ENCODE measurements around the gene HPSE2. TPM values are rescaled to one million over a fixed set of nuclear protein-coding genes. Genes with fewer than 3 reads are reported as not detected.
"Not testable (repeated sequence)": the region's sequence is repeated elsewhere in the genome, so short reads cannot be mapped to it uniquely, and the experiment has no call there.

HPSE2 gene
- total RNA-seq, 2 donors from 2014 or later, result 0.76 to 2.8 TPM

DNA sequence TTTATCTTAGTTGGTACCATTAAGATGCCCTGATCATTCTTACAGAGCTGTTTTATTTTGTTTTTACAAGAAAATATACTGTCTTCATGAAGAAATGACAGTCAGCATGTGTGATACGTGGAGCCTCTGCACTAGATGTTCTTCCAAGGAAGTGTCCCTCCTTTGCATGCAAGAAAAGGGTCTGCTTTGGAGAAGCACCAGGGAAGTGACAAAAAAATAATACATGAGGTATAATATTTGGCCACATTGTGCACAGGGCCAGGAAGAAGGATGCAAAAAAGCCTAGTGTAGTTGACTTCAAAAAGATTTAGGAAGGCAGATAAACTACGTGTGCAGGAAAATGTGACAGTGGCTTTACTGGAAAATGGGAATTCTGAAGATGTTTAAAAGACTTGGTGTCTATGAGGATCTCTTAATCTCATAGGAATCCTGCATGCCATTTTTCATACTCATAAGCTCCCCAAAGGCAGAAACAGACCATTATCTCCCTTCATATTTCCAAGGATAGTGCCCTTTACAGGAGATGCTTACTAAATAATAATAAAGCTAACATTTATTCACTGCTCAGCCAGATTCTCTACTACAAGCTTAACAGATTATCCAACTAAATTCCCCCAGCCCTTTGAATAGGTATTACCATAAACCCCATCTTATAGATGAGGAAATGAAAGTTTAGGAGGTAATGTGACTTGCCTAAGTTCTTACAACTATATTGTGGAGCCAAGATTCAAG lies 284.2 kb downstream of the HPSE2 start:
- intact Hi-C loops (cut with DNase I, micrococcal nuclease), result no loop called here
- no peak for DNase-seq
- ATAC-seq, result no peak

DNA sequence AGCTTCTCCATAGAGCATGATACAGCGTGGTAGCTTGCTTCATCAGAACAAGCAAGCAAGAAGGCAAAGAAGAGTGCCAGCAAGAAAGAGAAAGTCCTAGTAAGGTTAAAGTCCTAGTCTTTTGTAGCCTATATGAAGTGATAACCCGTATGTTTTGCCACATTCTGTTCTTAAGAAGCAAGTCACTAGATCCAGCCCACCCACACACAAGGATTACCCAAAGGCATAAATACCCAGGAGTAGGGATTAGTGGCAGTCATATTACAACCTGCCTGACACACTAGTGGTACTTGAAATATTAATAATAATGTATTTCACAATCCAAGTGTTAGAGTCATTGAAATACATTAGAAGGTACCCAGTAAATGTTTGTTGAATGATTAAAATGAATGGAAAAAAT lies 285.5 kb downstream of the HPSE2 start:
- intact Hi-C loops (cut with DNase I, micrococcal nuclease), result no loop called here
- DNase-seq (no peak), ATAC-seq (no peak)

DNA sequence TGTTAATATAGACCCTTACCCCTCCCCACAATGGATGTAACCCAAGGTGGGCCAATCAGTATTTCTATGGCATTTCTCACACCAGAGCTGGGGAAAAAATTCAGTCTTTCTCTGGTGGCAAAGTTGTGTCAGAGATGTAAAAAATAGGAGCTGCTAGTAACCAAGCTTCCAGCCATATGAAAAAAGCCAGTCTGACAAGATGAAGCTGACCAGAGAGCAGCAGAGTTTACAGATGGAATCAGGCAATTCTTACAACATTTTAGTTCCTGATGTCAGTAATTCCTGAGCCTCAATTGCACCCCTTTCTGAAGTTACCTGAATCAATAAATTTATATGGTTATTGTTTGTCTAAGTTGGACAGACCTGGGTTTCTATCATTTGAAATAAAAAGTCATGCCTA lies 286.3 kb downstream of the HPSE2 start:
- DNase-seq (no peak), ATAC-seq (no peak)
- intact Hi-C loops (cut with DNase I, micrococcal nuclease), result no loop called here

- DNase-seq (no peak), ATAC-seq (no peak)
- intact Hi-C loops (cut with DNase I, micrococcal nuclease), result no loop called here
Observed at GRCh38 chr10:98943681-98944080, 292.0 kb downstream of the HPSE2 start.

GRCh38 chr10:98929709-98930108 lies 305.9 kb downstream of the HPSE2 start:
- DNase-seq, result no peak

DNA sequence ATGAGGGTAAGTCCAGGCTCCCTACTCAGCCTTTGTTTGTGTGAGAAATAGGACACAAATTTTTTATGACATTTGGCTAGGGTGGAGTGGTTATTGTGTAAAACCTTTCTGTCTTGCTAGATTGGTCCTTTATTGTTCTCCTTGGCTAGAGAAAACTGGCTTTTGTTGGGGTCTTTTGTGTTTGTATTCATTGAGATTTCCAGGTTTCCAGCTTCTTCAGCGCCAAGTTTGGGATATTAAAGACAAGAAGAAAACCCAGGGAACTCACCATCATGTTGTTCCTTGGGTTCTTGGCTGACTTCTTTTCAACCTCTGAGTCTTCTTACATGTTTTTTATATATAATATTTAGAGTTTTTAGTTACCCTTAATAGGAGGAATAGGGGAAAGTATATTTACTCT lies 310.0 kb downstream of the HPSE2 start:
- ATAC-seq, result no peak
- intact Hi-C loops (cut with DNase I, micrococcal nuclease), result no loop called here
- DNase-seq, result no peak

More at GRCh38 chr10:98929709-98930108, 305.9 kb downstream of the HPSE2 start:
- no peak for ATAC-seq
- intact Hi-C loops (cut with DNase I, micrococcal nuclease), result no loop called here

- ATAC-seq, result no peak
- DNase-seq, result no peak
- intact Hi-C loops (cut with DNase I, micrococcal nuclease), result no loop called here
Observed at GRCh38 chr10:98924526-98924925, 311.1 kb downstream of the HPSE2 start.

DNA sequence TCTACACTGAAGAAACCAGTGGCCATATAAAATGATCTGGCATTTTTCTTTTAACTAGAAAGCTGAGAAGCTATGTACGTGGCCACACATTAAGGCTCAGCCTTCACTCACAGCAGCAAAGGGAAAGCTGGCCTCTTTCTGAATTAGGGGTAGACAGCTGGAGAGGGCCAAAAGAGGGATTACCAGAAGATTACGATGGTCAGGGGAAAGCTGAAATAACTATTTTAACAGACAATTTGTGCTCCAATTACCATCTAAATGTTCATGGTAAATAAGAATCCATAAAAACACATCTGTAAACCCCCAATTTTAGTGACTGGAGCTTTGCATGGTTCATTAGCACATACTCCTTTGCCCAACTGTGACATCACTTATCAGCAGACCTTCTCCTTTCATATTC lies 314.3 kb downstream of the HPSE2 start:
- ATAC-seq, result no peak

GRCh38 chr10:98920807-98921206 lies 314.8 kb downstream of the HPSE2 start:
- intact Hi-C loops (cut with DNase I, micrococcal nuclease), result no loop called here
- DNase-seq (no peak), ATAC-seq (no peak)

More for the DNA sequence above, 314.3 kb downstream of the HPSE2 start:
- intact Hi-C loops (cut with DNase I, micrococcal nuclease), result no loop called here
- no peak for DNase-seq

GRCh38 chr10:98920360-98920759 lies 315.3 kb downstream of the HPSE2 start:
- DNase-seq (no peak), ATAC-seq (no peak)
- intact Hi-C loops (cut with DNase I, micrococcal nuclease), result no loop called here

- no peak for DNase-seq
Observed at GRCh38 chr10:98919899-98920298, 315.8 kb downstream of the HPSE2 start.

GRCh38 chr10:98917828-98918227 lies 317.8 kb downstream of the HPSE2 start:
- intact Hi-C loops (cut with DNase I, micrococcal nuclease), result no loop called here
- no peak for DNase-seq
- ATAC-seq, result no peak

More at GRCh38 chr10:98919899-98920298, 315.8 kb downstream of the HPSE2 start:
- no peak for ATAC-seq
- intact Hi-C loops (cut with DNase I, micrococcal nuclease), result no loop called here

DNA sequence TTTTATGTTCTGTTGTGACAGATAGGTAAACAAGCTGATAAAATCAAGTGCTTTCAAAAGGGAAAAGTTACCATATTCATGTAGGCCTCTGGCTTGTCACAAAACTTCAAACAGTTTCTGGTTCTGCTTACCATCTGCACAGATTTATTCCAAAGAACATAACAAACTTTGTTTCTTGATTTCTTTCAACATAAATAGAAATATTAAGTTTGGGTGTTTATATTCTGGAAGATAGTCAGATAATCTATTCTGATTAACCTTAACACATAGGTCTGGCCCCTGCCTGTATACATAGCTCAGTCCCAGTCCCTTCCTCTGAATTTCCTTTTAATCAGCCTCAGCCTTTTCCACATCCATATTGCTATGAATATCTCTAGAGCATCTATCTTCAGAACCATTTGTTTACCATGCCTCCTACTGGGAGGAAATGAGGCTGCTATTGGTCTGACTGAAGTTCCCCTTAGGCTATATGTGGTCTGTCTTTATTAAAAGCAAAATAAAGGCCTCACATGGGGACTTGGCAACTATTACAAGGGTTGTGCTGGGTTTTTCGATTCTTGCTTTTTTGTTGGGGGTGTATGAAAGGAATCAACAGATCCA lies 319.0 kb downstream of the HPSE2 start:
- no peak for ATAC-seq

DNA sequence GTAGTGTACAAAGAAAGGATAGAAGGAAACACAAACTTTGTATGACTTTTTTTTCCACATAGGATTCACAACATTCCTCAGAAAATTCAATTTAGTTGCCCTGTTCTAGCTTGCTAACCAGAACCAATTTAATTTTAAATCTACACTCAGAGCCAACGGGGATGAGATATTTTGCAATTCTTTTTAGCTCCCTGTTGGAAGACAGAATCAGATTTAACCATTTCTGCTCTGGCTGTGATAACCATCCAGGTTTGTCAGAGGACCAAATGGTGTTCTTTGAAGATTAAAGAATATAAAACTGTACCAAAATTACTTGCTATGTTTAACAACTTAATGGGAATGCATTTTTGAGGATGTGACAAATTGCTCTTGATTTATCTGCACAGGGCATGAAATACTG lies 319.7 kb downstream of the HPSE2 start:
- ATAC-seq, result no peak

More for the DNA sequence above, 319.0 kb downstream of the HPSE2 start:
- DNase-seq, result no peak
- intact Hi-C loops (cut with DNase I, micrococcal nuclease), result no loop called here

DNA sequence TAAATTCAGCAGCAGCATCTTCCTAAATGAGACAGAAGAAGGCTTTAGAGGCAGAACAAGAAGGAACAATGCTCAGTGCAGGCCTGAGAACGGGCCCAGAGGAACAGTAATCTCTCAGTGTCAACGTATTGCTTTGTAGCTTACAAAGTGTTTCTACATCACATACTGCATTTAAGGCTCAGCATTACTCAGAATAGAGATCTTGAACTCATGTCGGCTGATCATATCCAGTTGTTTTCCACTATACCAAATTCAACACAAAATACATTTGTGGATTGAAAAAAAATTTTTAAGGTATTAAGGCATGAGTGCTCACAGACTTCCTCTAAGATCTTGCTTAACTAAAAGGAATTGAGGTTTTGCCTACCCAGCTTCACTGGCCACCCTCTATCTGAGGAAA lies 325.1 kb downstream of the HPSE2 start:
- no peak for DNase-seq
- intact Hi-C loops (cut with DNase I, micrococcal nuclease), result no loop called here
- ATAC-seq, result no peak

More for the DNA sequence above, 319.7 kb downstream of the HPSE2 start:
- no peak for DNase-seq
- intact Hi-C loops (cut with DNase I, micrococcal nuclease), result no loop called here

- DNase-seq, result no peak
- intact Hi-C loops (cut with DNase I, micrococcal nuclease), result no loop called here
- ATAC-seq, result no peak
Observed at GRCh38 chr10:98910048-98910447, 325.6 kb downstream of the HPSE2 start.

DNA sequence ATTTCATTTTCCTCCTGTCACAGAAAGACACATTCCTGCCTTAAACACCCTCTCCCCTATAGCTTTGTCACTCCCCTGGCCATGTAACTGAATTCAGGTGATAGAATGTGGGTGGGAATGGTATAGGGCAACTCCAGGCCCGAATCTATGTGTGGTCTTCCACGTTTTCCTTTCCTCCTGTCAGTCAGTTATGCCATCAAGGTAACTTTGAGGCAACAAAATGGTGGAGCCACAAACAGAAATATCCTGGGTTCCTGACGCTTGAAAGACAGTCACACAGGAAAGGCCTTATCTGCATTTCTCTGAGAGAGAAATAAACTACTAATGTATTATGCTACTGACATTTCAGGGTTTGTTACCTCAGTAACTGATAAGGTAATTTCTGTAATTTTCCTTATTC lies 326.8 kb downstream of the HPSE2 start:
- no peak for ATAC-seq
- DNase-seq, result no peak
- intact Hi-C loops (cut with DNase I, micrococcal nuclease), result no loop called here

DNA sequence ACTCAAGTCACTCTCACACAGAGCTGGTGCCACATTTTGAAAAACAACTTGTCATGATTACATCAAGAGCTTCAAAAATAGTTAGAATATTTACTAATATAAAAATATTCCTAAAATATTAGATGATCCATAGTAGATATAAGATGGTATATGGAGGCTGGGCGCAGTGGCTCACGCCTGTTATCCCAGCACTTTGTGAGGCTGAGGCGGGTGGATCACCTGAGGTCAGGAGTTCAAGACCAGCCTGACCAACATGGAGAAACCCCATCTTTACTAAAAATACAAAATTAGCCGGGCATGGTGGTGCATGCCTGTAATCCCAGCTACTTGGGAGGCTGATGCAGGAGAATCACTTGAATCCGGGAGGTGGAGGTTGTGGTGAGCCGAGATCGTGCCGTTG lies 327.4 kb downstream of the HPSE2 start:
- intact Hi-C loops (cut with DNase I, micrococcal nuclease); DNase-seq; ATAC-seq: not testable (repeated sequence)

DNA sequence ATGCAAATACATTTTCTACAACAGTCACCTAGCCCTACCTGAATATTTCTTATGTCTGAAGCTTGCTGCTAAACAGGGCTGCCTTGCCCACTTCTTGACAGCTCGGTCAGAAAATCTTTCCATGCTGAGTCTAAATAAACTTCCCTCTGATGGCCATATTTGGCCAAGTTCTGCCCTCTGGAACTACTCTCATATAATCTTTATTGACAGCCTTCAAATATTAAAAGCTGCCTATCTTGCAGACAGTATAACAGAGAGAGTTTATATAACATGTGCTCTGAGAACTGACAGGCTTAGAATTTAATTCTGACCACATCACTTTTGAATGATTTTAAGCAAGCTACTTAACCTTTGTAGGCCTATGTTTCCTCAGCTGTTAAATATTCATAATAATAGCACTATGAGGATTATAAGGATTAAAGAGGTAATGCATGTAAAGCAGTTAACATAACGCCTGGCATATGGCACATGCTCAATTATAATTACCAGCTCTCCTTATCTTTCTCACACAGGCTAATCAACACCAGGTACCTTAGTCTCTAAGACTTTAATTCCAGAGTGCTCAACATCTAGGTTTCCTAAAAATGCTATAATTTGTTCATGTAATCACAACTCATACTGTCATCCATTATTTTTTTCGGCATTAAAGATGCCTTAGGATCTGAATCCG lies 334.1 kb downstream of the HPSE2 start:
- ATAC-seq, result no peak
- intact Hi-C loops (cut with DNase I, micrococcal nuclease), result no loop called here
- no peak for DNase-seq

DNA sequence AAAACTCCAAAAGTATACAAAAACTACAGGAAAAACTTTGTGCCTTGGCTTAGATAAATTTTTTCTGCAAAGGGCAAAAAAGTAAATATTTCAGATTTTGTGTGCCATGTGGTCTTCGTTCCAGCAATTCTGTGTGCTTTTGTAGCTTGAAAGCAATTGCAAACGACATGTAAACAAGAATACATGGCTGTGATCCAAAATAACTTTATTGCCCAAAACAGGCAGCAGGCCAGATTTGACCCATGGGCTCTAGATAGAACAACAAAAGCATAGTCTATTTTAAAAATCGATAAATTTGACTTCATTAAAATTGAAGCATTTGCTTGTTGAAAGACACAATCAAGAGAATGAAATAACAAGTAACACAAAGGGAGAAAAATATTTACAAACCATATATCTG lies 336.6 kb downstream of the HPSE2 start:
- intact Hi-C loops (cut with DNase I, micrococcal nuclease), result no loop called here
- ATAC-seq (no peak), DNase-seq (no peak)
